Erythroblast (primary cell): ENCODE data around the gene RSPH3.
"Not testable (repeated sequence)": the region's sequence is repeated elsewhere in the genome, so short reads cannot be mapped to it uniquely, and the experiment has no call there.

Experiments
- GATA1 ChIP-seq: IDR thresholded peaks from 2 replicates; pipeline ENCODE4 v1.6.1; 2011; ENCODE audit warnings: low read depth, mild to moderate bottlenecking, control low read depth, low read length, moderate library complexity
- POLR2A ChIP-seq: IDR thresholded peaks from 2 replicates; pipeline ENCODE4 v1.6.1; 2011; ENCODE audit warnings: mild to moderate bottlenecking, low read length

DNA sequence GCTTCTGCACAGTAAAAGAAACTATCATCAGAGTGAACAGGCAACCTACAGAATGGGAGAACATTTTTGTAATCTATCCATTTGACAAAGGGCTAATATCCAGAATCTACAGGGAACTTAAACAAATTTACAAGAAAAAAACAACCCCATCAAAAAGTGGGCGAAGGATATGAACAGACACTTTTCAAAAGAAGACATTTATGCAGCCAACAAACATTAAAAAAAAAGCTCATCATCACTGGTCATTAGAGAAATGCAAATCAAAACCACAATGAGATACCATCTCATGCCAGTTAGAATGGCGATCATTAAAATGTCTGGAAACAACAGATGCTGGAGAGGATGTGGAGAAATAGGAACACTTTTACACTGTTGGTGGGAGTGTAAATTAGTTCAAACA lies 48.4 kb downstream of the RSPH3 start:
- not testable (repeated sequence) for TF ChIP-seq POLR2A, GATA1
